SU-DHL-6 (cell line): Measurements from ENCODE around the gene SMTNL1.

Experiments used
- H2AFZ ChIP-seq: fragments of 200-600 bp; sonication (generic); 2 replicates; pipeline ENCODE4 v1.6.1; 2014; ENCODE audit warnings: low read depth, mild to moderate bottlenecking, moderate library complexity, mixed read lengths, antibody characterized with exemption, low read length; ENCODE audit not compliant: severe bottlenecking
- H3F3A ChIP-seq: fragments of 200-600 bp; shearing (Covaris generic); 2 replicates; pipeline ENCODE4 v1.6.0; 2016; ENCODE audit warnings: antibody characterized with exemption, mild to moderate bottlenecking; ENCODE audit not compliant: insufficient read depth
- H3K27ac ChIP-seq: fragments of 200-600 bp; sonication (generic); 2 replicates; pipeline ENCODE4 v1.5.1; 2016; ENCODE audit warnings: low read depth, mild to moderate bottlenecking, low read length, moderate library complexity, mixed read lengths
- H3K27me3 ChIP-seq: fragments of 200-600 bp; sonication (generic), shearing (Covaris generic); 2 replicates; pipeline ENCODE4 v1.6.0; 2014; ENCODE audit warnings: mild to moderate bottlenecking, low read length
- H3K36me3 ChIP-seq: fragments of 200-600 bp; sonication (generic); 2 replicates; pipeline ENCODE4 v1.6.1; 2014; ENCODE audit warnings: mild to moderate bottlenecking, low read length, mixed read lengths
- H3K4me2 ChIP-seq: fragments of 300-600, 200-600 bp; shearing (Covaris generic), sonication (generic); 2 replicates; pipeline ENCODE4 v1.6.0; 2014; ENCODE audit warnings: low read length, low read depth, mild to moderate bottlenecking; ENCODE audit not compliant: poor library complexity, severe bottlenecking
- H3K4me3 ChIP-seq: fragments of 200-600 bp; sonication (generic); 2 replicates; pipeline ENCODE4 v1.5.1; 2014; ENCODE audit warnings: antibody characterized with exemption, low read length, mild to moderate bottlenecking, mixed read lengths; ENCODE audit not compliant: insufficient read depth, poor library complexity, severe bottlenecking
- H3K79me2 ChIP-seq: fragments of 200-600 bp; sonication (generic); 2 replicates; pipeline ENCODE4 v1.6.1; 2014; ENCODE audit warnings: mild to moderate bottlenecking, low read length, moderate library complexity; ENCODE audit not compliant: insufficient read depth
- H3K9ac ChIP-seq: fragments of 200-600 bp; sonication (generic); 2 replicates; pipeline ENCODE4 v1.7.0; 2014; ENCODE audit warnings: mild to moderate bottlenecking, low read length
- H3K9me2 ChIP-seq: fragments of 200-600 bp; sonication (generic); replicated peaks from 2 replicates; pipeline ENCODE4 v1.6.1; 2014; ENCODE audit warnings: low read length; ENCODE audit not compliant: insufficient read depth
- H3K9me3 ChIP-seq: fragments of 200-600 bp; sonication (generic); 2 replicates; pipeline ENCODE4 v1.6.1; 2014; ENCODE audit warnings: low read length, mixed read lengths; ENCODE audit not compliant: insufficient read depth
- H4K20me1 ChIP-seq: fragments of 200-600 bp; sonication (generic); 2 replicates; pipeline ENCODE4 v1.6.1; 2014; ENCODE audit warnings: low read depth, mild to moderate bottlenecking, antibody characterized with exemption, low read length, moderate library complexity, mixed read lengths
- CTCF ChIP-seq: fragments of 200-600 bp; sonication (generic); IDR thresholded peaks from one replicate; pipeline ENCODE4 v1.5.1; 2017; ENCODE audit warnings: antibody characterized with exemption, mild to moderate bottlenecking, low read length, moderate library complexity; ENCODE audit not compliant: insufficient read depth, poor library complexity, severe bottlenecking
- EZH2phosphoT487 ChIP-seq: fragments of 200-600 bp; sonication (generic), shearing (Covaris generic); conservative IDR thresholded peaks from 2 replicates; pipeline ENCODE4 v1.6.1; 2018; ENCODE audit warnings: mild to moderate bottlenecking, antibody characterized with exemption, low read length, moderate library complexity, mixed read lengths

The SMTNL1 gene

GRCh38 chr11:57499983-57500461 is 37.4 kb upstream of the SMTNL1 start:
- H3K27me3 ChIP-seq = no peaks in the 10 kb centered on the region
- peaks cover 11% of the 10 kb centered on the region; the same call in 1 of the 2 replicates for H3K79me2 ChIP-seq
- no peaks in the 10 kb centered on the region for H3K36me3 ChIP-seq
- H3K9ac ChIP-seq = no peak overlapping the region
- no peak overlapping the region for H3K4me2 ChIP-seq
- no peaks in the 10 kb centered on the region for H3K9me2 ChIP-seq
- H3F3A ChIP-seq = no peaks in the 10 kb centered on the region
- no peaks in the 10 kb centered on the region for H3K9me3 ChIP-seq
- no peak overlapping the region for H2AFZ ChIP-seq
- no peak overlapping the region for H3K27ac ChIP-seq
- no peaks in the 10 kb centered on the region for H4K20me1 ChIP-seq
- TF ChIP-seq CTCF (no peak), EZH2phosphoT487 (no peak)
- no peak overlapping the region for H3K4me3 ChIP-seq

DNA sequence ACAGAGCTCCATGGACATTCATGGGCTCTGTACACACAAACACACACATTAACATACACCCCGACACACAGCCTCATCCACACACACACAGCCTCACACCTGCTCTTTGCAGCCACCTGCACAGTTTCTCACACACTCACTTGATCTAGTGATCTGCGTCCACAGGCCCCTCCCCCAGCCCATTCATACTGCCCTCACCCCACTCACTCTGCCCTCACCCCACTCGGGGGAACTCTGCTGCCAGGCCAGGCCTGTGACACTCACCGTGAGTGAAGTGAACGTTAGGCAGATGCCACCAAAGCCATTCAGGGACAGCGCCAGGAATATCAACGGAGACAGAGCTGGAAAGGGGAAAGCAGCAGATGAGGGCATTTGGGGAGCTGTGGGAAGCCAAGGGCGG is 36.9 kb upstream of the SMTNL1 start:
- no peak overlapping the region for H3K27ac ChIP-seq
- H4K20me1 ChIP-seq = no peaks in the 10 kb centered on the region
- no peaks in the 10 kb centered on the region for H3F3A ChIP-seq
- no peaks in the 10 kb centered on the region for H3K27me3 ChIP-seq
- H3K36me3 ChIP-seq = no peaks in the 10 kb centered on the region
- H3K79me2 ChIP-seq = peaks cover 11% of the 10 kb centered on the region; the same call in 1 of the 2 replicates
- no peak overlapping the region for H2AFZ ChIP-seq
- H3K4me2 ChIP-seq = no peak overlapping the region
- H3K9ac ChIP-seq = no peak overlapping the region
- no peaks in the 10 kb centered on the region for H3K9me3 ChIP-seq
- TF ChIP-seq EZH2phosphoT487 (no peak), CTCF (no peak)
- no peaks in the 10 kb centered on the region for H3K9me2 ChIP-seq
- no peak overlapping the region for H3K4me3 ChIP-seq

GRCh38 chr11:57500926-57501325 is 36.5 kb upstream of the SMTNL1 start:
- no peak for TF ChIP-seq EZH2phosphoT487
- TF ChIP-seq CTCF = no peak
- H3K27ac ChIP-seq = no peak overlapping the region
- H3F3A ChIP-seq = no peaks in the 10 kb centered on the region
- H2AFZ ChIP-seq = no peak overlapping the region
- no peaks in the 10 kb centered on the region for H3K9me3 ChIP-seq
- H3K4me2 ChIP-seq = no peak overlapping the region
- no peak overlapping the region for H3K4me3 ChIP-seq
- peaks cover 11% of the 10 kb centered on the region; the same call in 1 of the 2 replicates for H3K79me2 ChIP-seq
- no peaks in the 10 kb centered on the region for H3K27me3 ChIP-seq
- no peaks in the 10 kb centered on the region for H3K9me2 ChIP-seq
- H3K9ac ChIP-seq = no peak overlapping the region
- H3K36me3 ChIP-seq = no peaks in the 10 kb centered on the region
- no peaks in the 10 kb centered on the region for H4K20me1 ChIP-seq
